Muscle layer of duodenum (tissue), 2 donors: ENCODE data around the gene DPP8.
"Not testable (repeated sequence)": the region's sequence is repeated elsewhere in the genome, so short reads cannot be mapped to it uniquely, and the experiment has no call there.

Source experiments
- H3K27ac ChIP-seq: one replicate; pipeline ENCODE4 v1.7.0; 2013; ENCODE audit warnings: mild to moderate bottlenecking, low read length
- H3K27me3 ChIP-seq: one replicate; pipeline ENCODE4 v1.7.0; 2013; ENCODE audit warnings: low read depth, mild to moderate bottlenecking, control low read depth, low read length
- H3K36me3 ChIP-seq, 2 donors: one replicate each; pipeline ENCODE4 v1.7.0; 2013; ENCODE audit warnings: low read length in 2 of 2, control low read depth in 1 of 2, mild to moderate bottlenecking in 1 of 2; ENCODE audit not compliant: insufficient read depth in 2 of 2, control insufficient read depth in 1 of 2
- H3K4me1 ChIP-seq, 2 donors: one replicate each; pipeline ENCODE4 v1.7.0; 2013; ENCODE audit warnings: low read length in 2 of 2, mild to moderate bottlenecking in 2 of 2, control low read depth in 1 of 2, moderate library complexity in 1 of 2; ENCODE audit not compliant: insufficient read depth in 2 of 2, control insufficient read depth in 1 of 2
- H3K4me3 ChIP-seq, 2 donors: one replicate each; pipeline ENCODE4 v1.7.0; 2013; ENCODE audit warnings: low read length in 2 of 2, low read depth in 1 of 2, mild to moderate bottlenecking in 1 of 2
- H3K9me3 ChIP-seq, 2 donors: one replicate each; pipeline ENCODE4 v1.7.0; 2013; ENCODE audit warnings: low read length in 2 of 2, control low read depth in 1 of 2, mild to moderate bottlenecking in 1 of 2; ENCODE audit not compliant: control insufficient read depth in 1 of 2
- donor health status: healthy.

The DPP8 gene

DNA sequence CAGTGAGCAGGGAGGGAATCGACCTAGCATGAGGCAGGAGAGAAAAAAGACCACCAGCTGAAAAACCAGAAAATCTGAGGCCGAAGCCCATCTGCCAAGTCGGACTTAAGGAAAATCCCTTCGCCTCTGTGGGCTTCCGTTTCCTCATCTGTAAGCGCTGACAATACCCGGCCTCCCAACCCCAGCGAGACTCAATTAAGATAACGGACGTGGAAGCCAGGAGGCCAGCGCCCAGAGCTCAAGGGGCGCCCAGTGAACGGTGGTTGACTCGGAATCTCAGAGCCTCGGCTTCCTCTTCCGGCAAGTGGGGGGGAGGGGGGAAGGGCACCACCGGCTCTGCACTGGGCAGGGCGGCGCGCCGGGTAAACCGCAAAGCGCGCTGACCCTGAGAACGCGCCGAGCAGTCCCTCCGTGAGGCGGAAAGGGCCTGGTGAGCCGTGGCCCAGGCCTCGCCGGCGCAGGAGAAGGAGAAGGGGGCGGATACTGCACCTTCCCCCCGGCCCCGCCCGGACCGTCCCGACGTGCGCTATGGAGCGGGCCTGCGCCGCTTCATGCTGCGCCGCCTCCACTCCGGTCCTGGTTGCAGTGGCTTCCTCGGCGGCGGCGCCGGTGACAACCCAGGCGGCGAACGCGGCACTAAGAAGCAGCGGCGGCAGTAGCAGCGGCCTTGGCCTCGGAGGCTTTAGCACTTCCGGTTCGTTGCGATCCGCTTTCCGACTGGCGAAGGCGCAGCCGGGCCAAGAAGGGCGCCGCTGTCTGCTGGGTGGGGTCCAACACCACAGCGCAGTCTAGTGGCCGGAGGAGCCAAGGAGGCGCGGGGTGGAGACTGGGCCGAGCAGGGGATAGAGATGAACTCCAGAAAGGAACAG, at the start of gene DPP8:
TSS of gene DPP8 (minus strand) at position 693 of the 869 bp plus-strand sequence. CDS start 5,136 bp downstream, outside the sequence.
- Histone ChIP-seq H3K4me3 (peak within 1 kb of the TSS; percentile 99), H3K27me3 (no peaks in the 10 kb centered on the region), H3K27ac (peak within 1 kb of the TSS; percentile 92), H3K4me1 (peaks cover 13 to 41% of the 10 kb centered on the region in 2 donors), H3K36me3 (peaks cover 2 to 9% of the 10 kb centered on the region in 2 donors), H3K9me3 (no peaks in the 10 kb centered on the region)

GRCh38 chr15:65561934-65562333, 44.4 kb upstream of the DPP8 start:
- H3K27me3 ChIP-seq: no peaks in the 10 kb centered on the region
- peaks cover 25 to 58% of the 10 kb centered on the region in 2 donors for H3K36me3 ChIP-seq
- no peak overlapping the region for H3K27ac ChIP-seq
- no peaks in the 10 kb centered on the region for H3K9me3 ChIP-seq
- no peak overlapping the region for H3K4me3 ChIP-seq
- H3K4me1 ChIP-seq: no peaks in the 10 kb centered on the region

DNA sequence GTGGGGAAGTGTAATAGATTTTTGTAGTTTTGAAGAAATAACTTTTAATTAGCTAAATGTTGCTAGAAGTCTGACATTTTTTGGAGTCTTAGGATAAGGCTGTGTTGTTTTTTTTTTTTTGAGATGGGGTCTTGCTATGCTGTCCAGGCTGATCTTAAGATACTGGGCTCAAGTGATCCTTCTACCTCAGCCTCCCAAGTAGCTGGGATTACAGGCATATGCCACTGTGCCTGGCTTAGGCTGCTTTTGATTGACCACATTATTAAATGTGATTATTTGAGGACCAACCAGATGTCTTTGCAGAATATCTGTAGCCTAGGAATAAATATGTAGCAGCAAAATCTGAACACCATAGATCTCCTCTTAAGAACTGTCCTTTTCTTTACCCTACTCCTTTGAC, 42.5 kb upstream of the DPP8 start:
- no peaks in the 10 kb centered on the region for H3K4me1 ChIP-seq
- no peaks in the 10 kb centered on the region for H3K9me3 ChIP-seq
- H3K36me3 ChIP-seq: peaks cover 34 to 60% of the 10 kb centered on the region in 2 donors
- no peaks in the 10 kb centered on the region for H3K27me3 ChIP-seq
- H3K4me3 ChIP-seq: no peak overlapping the region
- no peak overlapping the region for H3K27ac ChIP-seq

GRCh38 chr15:65558997-65559760, 41.7 kb upstream of the DPP8 start:
- Histone ChIP-seq H3K4me3 (no peak overlapping the region), H3K27me3 (no peaks in the 10 kb centered on the region), H3K9me3 (no peaks in the 10 kb centered on the region), H3K4me1 (no peaks in the 10 kb centered on the region), H3K27ac (no peak overlapping the region), H3K36me3 (peaks cover 38 to 55% of the 10 kb centered on the region in 2 donors)

- H3K4me3 ChIP-seq: no peak overlapping the region
- H3K36me3 ChIP-seq: peaks cover 38 to 50% of the 10 kb centered on the region in 2 donors
- no peaks in the 10 kb centered on the region for H3K4me1 ChIP-seq
- no peak overlapping the region for H3K27ac ChIP-seq
- H3K27me3 ChIP-seq: no peaks in the 10 kb centered on the region
- no peaks in the 10 kb centered on the region for H3K9me3 ChIP-seq
Observed at GRCh38 chr15:65558336-65558735, 40.8 kb upstream of the DPP8 start.

GRCh38 chr15:65556622-65557021, 39.1 kb upstream of the DPP8 start:
- no peak overlapping the region for H3K27ac ChIP-seq
- H3K36me3 ChIP-seq: peaks cover 32 to 33% of the 10 kb centered on the region in 2 donors
- H3K4me1 ChIP-seq: no peaks in the 10 kb centered on the region
- H3K4me3 ChIP-seq: no peak overlapping the region
- H3K9me3 ChIP-seq: no peaks in the 10 kb centered on the region
- no peaks in the 10 kb centered on the region for H3K27me3 ChIP-seq

DNA sequence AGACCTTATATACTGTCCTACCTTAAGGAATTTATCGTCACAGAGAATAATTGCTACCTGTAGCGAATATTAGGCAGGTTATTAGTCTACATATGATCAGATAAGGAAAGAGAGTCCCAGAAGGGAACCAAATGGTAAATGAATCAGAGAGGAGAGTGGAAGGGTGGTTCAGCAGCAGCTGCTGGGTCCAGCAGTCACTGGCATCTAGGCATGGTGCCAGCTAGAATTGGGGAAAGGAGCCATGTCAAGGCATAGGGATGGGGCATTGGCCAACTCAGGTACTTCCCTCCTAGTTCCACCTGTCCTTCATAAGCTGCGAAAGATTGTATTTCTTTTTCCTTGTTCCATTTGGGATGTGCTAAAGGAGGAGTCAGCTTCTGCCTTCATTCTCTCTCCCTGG, 36.2 kb upstream of the DPP8 start:
- no peaks in the 10 kb centered on the region for H3K9me3 ChIP-seq
- no peaks in the 10 kb centered on the region for H3K4me1 ChIP-seq
- H3K4me3 ChIP-seq: no peak overlapping the region
- no peaks in the 10 kb centered on the region for H3K27me3 ChIP-seq
- H3K27ac ChIP-seq: no peak overlapping the region
- H3K36me3 ChIP-seq: peaks cover 26 to 28% of the 10 kb centered on the region in 2 donors

- H3K4me1 ChIP-seq, H3K27ac ChIP-seq, H3K4me3 ChIP-seq, H3K27me3 ChIP-seq, H3K9me3 ChIP-seq: not testable (repeated sequence)
- H3K36me3 ChIP-seq: peaks cover 19 to 22% of the 10 kb centered on the region in 2 donors
Observed at GRCh38 chr15:65552851-65553250, 35.4 kb upstream of the DPP8 start.

DNA sequence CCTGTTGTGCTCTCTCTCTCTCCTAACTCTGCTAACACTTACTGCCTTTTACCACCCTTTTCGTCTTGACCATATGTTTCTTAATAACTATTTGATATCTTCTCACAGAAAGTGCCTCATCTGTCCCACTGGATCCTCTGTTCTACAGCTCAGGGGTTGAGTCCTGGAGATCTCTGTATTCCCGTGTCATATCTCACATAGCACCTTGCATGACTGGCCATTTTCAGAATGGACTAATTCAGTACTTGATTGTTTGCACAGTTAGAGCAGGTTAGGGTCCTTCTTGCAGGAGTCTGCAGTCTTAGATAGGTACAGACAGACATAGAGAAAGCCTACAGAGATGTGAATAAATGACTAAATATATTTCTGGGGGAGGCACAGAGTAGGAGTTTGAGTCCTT, 33.7 kb upstream of the DPP8 start:
- H3K27ac ChIP-seq: no peak overlapping the region
- H3K27me3 ChIP-seq: no peaks in the 10 kb centered on the region
- H3K9me3 ChIP-seq: no peaks in the 10 kb centered on the region
- H3K36me3 ChIP-seq: peaks cover 7 to 13% of the 10 kb centered on the region in 2 donors
- H3K4me3 ChIP-seq: no peak overlapping the region
- no peaks in the 10 kb centered on the region for H3K4me1 ChIP-seq

- no peak overlapping the region for H3K27ac ChIP-seq
- no peaks in the 10 kb centered on the region for H3K9me3 ChIP-seq
- H3K4me1 ChIP-seq: no peaks in the 10 kb centered on the region
- no peaks in the 10 kb centered on the region for H3K27me3 ChIP-seq
- no peak overlapping the region for H3K4me3 ChIP-seq
- peaks cover 7 to 11% of the 10 kb centered on the region in 2 donors for H3K36me3 ChIP-seq
Observed at GRCh38 chr15:65550681-65551098, 33.2 kb upstream of the DPP8 start.

DNA sequence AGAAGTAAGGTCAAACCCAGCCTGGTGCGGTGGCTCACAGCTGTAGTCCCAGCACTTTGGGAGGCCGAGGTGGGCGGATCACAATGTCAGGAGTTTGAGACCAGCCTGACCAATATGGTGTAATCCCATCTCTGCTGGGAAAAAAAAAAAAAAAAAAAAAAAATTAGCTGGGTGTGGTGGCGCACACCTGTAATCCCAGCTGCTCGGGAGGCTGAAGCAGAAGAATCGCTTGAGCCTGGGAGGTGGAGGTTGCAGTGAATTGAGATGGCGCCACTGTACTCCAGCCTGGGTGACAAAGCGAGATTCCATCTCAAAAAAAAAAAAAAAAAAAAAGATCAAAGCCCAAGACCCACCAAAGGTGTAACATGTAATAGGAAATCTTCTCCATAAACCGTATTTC, 31.8 kb upstream of the DPP8 start:
- not testable (repeated sequence) for H3K9me3 ChIP-seq

More for the DNA sequence above, 31.8 kb upstream of the DPP8 start:
- H3K36me3 ChIP-seq, H3K27ac ChIP-seq, H3K4me3 ChIP-seq, H3K27me3 ChIP-seq, H3K4me1 ChIP-seq: not testable (repeated sequence)
